H1 (cell line): ENCODE results near the gene LRRC27. TPM values are rescaled to one million over a fixed set of nuclear protein-coding genes. Genes with fewer than 3 reads are reported as not detected.

ENCODE experiments used
- CTCF ChIP-seq, 3 experiments: IDR thresholded peaks; 1 replicate in 2 of 3; 2 replicates in 1 of 3; pipeline versions ENCODE4 v1.5.1 to v1.6.1; 2011; ENCODE audit warnings: low read length in 3 of 3, mild to moderate bottlenecking in 3 of 3, inconsistent platforms in 2 of 3, low read depth in 1 of 3, moderate library complexity in 1 of 3; ENCODE audit not compliant: insufficient read depth in 1 of 3; ENCODE audit errors: control extremely low read depth in 1 of 3
- MAFK ChIP-seq: IDR thresholded peaks from 2 replicates; pipeline ENCODE4 v1.6.1; 2012; ENCODE audit warnings: low read depth, mild to moderate bottlenecking, improper control_type of control experiment, low read length
- SIRT6 ChIP-seq: IDR thresholded peaks from one replicate; pipeline ENCODE4 v1.7.1; 2012; ENCODE audit warnings: low read length, inconsistent platforms
- TAF7 ChIP-seq: optimal IDR thresholded peaks from 2 replicates; pipeline ENCODE3; 2011; ENCODE audit warnings: low read depth, mild to moderate bottlenecking, inconsistent platforms, low read length, moderate library complexity, borderline replicate concordance
- polyA plus RNA-seq, 7 experiments: library from polyadenylated mRNA; depleted of rRNA in 3 of 7; stranded (reverse) in 5 of 7; unstranded in 2 of 7; fragments of >200 nt in 5 of 7; fragments of 200-250 nt in 2 of 7; gene quantifications; 1 replicate in 5 of 7; 2 replicates in 1 of 7; 4 replicates in 1 of 7; pipeline versions ENCODE4 v1.2.1 to v1.2.3, GENCODE V29; 2011 to 2013; ENCODE audit warnings: missing spikeins in 2 of 7, mixed read lengths in 2 of 7
- total RNA-seq: library from RNA; stranded (reverse); fragmentation: NEBNext Ultra II Directional; extraction: Animal tissue kit (Norgen Biotek cat#: 25700); gene quantifications from 2 replicates; pipeline ENCODE4 v1.2.1, GENCODE V29; 2021

The LRRC27 gene
- total and polyA plus RNA-seq, 2 of the 8 experiments (the other 6 are each of a cell fraction or from before 2014, with no cell fraction given): 1.2 to 3.8 TPM

GRCh38 chr10:132408367-132408781, 76.4 kb downstream of the LRRC27 start (continued):
- TF ChIP-seq CTCF (IDR thresholded peaks at IDR 0.05; ENCODE audit: control extremely low read depth in 1 of 3, insufficient read depth in 1 of 3, low read depth in 1 of 3, low read length in 3 of 3) (no peak), TAF7 (no peak), MAFK (no peak), SIRT6 (no peak)
